GM18502 (cell line): ENCODE data around the gene HOXC11.

Source experiments
- ATAC-seq: cut with Tn5 transposase; IDR thresholded peaks from one replicate; pipeline ENCODE4 v1.9.1; 2021; ENCODE audit warnings: mild to moderate bottlenecking; ENCODE audit not compliant: unreplicated experiment, poor library complexity

The HOXC11 gene

DNA sequence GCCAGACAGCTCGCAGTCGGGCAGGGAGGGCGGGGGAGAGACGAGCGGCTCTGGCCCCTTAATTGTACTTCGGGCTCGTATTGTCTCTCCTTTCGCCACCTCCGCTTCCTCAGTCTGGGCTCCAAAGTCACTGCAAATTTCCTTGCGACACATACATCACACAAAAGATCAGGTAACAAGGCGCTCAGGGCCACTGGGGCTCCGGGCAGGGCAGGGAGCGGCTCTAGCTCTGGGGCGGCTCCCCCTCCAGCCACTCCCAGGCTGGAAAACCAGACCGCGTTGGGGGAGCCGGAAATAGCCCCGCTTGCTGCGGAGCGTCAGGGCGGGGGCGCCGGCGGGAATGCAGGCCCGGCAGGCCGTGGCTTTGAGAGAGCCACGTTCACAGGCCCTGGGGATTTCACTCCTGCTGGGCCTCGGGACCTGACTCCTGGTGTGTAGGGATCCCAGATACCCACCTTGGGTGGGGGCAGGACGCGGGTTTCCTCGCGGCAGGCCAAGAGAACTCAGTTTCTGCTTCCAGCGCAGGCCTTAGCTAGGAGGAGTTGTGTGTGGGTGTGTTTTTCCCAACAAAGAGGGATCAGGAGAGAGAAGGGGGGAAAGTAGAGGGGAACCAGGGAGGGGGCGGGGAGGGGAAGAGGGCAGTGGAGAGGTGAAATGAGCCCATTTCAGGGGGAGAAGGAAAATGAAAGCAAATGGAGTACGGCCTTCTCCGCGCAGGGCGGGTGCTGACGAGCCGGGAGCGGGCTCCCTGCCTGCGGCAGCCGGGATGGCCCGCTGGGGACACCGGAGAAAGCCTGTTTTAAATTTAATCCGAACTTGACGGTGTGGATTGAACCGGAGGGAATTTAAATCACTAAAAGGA, 22.7 kb downstream of the HOXC11 start:
- ATAC-seq, result no peak

DNA sequence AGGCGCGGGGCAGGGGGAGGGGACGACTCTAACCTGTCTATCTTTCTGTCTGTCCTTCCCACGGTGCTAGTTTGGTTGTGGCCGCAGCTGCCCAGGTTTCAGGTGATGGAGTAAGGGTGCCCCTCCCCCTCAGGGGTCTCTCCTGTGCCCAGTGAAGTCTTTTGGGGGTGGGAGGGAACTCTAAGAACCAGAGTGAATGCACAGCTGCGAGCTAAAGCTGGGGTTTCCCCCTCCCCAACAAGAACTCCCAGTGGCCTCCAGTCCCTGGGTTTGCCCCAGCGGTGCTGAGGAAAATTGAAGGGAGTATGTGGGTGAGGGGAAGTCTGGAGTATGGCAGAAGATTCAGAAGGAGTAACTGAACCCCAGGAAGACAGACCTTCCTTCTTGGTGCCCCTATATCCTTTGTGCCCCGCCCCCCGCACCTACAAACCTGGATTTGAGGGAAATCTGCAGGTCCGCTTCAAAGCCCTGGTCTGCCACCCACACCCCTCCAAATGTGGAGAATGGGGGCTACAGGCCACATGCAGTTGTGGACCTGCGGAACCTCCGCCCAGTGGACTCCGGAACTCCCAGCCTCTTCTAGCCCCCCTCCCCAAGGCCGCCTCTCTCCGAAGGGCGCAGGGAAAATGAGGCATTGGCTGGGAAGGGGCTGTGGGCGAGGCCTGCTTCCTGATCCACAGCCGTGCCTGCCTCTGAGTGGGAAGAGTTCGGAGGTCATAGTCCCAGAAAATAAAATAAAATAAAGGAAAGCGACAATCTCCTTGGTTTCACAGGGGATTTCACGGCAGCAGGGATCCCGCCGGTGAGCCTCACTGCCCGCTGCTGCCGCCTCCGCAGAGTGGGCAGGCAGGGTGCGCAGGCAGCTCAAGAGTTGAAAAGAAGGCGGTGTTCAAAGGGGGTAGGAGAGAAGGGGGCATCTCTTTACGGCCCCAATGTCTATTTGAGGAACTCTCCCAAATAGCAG, 23.6 kb downstream of the HOXC11 start:
- ATAC-seq, result no peak

DNA sequence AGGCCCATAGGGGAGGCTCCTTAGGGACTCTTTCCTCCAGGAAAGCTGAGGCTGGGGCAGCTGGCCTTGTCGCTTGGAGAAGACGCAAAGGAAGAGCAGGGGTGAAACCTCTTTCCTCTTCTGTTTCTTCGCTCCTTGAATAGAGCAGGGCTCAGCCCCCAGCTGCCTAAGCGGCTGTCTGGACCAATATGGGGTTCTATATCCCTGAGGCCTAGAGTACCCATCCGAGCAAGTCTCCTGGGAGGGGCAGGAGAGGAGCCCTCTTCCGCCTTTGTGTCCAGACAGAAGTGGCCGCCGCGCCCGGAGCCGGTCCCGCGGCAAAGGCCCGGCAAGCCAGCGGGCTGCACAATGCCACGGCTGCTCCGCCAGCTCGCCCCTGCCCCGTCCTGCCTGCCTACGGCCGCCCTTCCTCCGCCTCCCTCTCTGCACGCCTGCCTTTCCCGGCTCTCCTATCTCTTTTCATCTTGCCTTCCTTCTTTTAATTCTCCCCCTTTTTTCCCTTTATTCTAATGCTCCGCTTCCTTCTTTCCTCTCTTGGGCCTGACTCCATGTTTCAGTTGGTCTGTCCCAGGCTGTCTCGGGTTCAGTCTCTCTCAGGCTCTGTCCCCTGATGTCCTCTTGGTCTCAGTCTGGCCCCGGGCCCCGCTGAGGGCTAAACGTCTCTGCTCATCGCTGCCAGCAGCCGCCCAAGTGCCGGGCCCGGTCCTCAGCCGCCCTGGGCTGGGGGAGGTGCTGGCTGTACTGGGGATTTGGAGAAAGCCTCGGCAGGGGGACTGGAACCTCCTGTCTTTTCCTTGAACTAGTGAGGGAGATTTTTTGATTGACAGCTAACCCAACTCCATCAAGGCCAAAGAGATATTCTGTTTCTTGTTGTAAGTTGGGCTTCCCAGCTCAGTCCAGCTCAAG, 24.5 kb downstream of the HOXC11 start:
- no peak for ATAC-seq

DNA sequence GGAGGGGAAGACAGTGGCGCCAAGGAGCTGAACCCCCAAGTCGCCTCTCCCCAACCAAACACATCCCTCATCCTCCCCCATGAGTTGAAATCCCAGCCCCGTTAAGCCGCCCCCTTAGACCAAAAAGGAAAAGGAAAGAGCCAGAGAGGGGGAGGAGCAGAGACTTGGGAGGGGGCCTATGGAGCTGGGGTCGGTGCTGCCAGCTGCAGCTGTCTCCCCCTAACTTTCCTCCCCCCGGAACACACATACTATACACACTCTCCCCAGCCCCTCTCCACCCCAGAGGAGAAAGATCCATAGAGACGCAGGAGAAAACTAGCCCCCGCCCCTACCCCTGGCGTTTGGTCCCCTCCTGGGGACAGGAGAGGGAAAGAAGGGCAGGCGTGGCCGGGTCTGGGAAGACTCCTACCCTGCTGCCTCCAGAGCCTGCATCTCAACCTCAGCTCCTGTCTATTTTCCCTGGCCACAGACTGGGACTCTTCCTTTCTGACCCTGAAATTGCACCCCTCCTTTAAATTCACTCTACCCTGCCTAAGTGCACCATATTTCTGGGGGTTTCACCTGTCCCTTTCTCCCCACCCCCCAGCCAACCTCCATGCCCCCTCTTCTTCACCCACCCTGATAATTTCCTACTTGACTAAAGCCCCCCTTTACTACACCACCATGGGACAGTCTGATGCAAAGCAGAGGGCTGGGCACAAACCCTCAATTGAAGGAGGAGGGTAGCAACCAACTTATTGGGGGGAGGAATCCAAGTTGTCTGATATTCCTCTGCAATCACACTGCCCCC, 25.4 kb downstream of the HOXC11 start:
- no peak for ATAC-seq

DNA sequence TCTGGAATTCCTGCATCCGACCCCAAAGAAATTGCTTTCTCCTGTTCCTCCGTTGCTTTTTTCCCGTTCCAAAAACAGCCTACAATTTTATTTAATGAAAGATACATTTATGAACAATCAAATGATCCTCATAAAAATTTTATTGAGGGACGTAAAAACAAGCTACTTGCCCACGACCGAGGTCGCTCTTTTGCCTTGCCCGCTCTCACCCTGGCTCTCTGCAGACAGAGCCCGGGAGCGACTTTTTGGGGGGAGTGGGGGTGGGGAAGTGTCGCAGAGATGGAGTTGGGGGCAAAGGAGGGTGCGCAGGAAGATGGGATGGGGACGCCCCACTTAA, 25.9 kb downstream of the HOXC11 start:
- no peak for ATAC-seq

DNA sequence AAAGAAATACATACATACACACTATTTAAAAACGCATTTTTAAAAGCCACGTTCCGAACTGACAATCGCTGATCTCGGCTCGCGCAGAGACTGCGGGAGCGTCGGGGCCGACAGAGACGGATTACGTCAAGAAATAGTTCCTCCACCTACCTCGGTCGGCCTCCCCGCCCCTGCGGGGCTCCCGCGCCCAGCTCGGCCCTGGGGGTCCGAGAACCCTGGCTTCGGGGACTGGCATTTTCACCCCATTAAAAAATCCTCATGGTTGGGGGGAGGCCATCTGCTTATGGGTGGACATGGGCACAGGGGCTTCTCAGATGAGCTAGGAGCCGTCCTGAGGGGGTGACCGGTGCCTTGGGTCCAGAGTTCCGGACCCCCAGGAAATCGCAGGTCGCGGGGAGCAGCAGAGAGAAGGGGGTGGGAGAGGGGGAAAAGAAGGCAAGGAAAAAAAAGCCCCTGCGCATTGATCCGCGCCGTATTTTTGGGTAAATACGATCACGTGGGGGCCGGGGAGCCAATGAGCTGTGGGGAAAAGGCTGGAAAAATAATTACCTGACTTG, 26.7 kb downstream of the HOXC11 start:
- ATAC-seq, result no peak

DNA sequence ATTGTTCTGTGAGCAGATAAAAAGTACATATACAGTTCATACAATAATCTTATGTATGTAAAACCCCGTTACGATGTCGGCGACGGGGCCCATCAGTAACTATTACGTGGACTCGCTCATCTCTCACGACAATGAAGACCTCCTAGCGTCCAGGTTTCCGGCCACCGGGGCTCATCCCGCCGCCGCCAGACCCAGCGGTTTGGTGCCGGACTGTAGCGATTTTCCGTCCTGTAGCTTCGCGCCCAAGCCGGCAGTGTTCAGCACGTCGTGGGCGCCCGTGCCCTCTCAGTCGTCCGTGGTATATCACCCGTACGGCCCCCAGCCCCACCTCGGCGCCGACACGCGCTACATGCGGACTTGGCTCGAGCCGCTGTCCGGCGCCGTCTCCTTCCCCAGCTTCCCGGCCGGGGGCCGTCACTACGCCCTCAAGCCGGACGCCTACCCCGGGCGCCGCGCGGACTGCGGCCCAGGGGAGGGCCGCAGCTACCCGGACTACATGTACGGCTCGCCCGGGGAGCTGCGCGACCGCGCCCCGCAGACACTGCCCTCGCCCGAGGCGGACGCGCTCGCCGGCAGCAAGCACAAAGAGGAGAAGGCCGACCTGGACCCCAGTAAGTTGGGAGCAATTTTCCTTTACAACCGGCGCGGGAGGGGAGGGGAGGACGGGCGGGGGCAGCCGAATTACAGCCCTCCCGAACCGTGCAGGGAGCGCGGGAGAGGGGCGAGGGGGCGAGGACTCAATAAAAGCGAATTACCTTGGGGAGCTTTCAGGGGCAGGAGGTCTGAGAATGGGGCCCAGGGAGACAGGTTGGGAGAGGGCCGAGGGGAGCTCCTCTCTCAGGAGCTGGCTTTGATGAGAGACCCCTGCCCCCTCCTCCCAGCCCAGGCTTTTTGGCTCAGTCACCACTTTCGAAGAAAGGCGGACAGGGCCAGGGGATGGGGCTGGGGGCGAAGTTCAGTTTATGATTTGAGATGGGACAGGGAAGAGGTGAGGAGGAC, 27.5 kb downstream of the HOXC11 start, which contains the start of gene HOXC9:
Gene HOXC9 (plus strand): TSS at position 46 of the 999 bp plus-strand sequence. CDS start 28 bp downstream, at position 74.
- no peak for ATAC-seq

DNA sequence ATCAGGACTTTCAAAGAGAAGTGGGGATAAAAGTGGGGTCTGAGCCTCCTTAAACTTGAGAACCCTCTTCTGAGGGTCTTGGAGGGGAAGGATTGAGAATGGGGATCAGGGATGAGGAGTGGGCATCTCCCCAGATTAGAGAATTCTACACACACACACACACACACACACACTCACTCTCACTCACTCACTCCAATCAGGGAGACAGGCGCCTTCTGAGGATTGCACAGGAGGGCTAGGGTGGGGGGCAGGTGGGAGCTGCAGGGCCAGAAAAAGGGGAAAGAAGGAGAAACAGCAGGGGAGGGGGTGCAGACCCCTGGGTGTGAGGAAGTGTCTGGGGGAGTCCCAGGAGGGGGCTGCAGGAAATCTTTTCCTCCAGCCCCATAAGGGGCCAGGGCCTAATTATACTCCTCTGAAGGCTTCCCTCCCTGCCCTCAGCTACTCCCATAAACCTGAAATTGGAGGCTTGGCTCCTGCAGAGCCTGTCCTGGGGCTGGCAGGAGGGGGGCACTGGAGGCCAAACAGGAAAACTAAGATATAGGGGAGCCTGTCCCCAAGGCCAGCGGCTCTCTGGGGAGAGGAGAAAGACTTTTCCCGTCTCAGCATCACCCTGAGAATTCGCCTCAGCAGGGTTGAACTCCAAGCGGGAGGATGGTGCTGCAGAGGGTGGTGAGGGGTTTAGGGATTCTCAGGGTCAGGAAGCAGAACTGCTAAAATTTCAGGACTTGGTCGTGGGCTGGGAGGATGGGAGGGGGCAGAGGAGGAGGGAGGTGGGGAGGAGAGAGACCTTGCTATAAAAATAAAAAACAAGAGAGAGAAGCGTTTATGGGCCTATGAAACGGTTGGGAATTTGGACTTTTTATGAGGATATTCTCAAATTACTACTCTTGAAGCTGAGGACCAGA, 28.6 kb downstream of the HOXC11 start:
- no peak for ATAC-seq

DNA sequence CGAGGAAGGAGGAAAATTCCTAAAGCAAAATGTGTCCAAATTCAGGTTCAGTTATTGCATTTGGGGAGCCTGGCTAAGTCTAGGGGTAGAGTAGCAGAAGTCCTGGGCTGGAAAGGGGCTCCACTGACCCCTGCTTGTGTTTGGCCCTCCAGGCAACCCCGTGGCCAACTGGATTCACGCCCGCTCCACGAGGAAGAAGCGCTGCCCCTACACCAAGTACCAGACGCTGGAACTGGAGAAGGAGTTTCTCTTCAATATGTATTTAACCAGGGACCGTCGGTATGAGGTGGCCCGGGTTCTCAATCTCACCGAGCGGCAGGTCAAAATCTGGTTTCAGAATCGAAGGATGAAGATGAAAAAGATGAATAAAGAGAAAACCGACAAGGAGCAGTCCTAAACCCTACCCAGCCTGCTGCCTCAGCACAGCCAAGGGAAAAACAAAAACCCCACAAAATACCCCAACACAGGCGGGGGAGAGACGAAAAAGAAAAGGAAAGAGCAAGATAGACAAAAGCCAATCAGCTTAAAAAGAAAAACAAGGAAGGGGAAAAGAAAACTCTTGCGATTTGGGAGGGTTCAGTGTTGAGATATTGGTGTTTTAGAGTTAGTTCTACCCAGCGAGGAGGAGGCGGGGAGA, 29.5 kb downstream of the HOXC11 start:
- ATAC-seq, result no peak

DNA sequence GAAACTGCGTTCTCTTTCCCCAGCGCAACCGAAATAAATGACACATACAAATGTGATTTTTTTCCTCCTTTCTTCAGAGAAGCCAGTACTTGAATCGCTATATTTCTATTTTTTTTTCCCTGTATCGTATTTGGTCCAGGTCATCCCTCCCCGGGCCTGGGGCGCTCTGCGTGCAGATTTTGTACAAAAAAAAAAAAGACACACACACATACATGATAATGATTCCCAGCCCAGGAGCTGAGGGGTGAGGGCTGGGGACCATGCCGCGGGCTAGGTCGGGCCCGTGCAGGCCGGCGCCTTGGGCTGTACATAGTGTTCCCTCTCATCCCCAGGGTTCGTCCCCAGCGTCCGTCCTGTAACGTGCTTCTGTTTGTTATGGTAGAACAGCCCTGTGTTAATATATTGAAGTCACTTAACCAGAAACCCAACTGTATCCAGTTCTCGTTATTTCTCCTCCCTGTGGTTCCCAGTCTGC, 30.0 kb downstream of the HOXC11 start:
- ATAC-seq, result no peak

DNA sequence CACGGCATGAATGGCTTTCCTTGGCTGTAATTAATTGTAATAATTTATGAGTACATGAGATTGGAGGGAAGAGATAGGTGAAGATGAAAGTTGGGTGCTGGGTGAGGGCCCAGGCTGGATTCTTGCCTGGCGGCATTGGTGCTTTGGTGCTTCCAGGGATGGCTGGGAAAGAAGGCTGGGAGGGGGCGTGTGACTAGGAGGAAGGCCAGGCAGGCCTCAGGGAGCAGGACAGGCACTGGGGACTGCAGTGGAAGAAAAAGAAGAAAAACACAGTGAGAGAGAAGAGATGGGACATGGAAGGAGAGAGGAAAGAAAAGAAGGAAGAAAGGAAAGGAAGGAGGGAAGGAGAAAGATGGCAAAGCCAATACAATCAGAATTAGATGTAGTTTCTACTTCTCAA, 30.7 kb downstream of the HOXC11 start:
- no peak for ATAC-seq

DNA sequence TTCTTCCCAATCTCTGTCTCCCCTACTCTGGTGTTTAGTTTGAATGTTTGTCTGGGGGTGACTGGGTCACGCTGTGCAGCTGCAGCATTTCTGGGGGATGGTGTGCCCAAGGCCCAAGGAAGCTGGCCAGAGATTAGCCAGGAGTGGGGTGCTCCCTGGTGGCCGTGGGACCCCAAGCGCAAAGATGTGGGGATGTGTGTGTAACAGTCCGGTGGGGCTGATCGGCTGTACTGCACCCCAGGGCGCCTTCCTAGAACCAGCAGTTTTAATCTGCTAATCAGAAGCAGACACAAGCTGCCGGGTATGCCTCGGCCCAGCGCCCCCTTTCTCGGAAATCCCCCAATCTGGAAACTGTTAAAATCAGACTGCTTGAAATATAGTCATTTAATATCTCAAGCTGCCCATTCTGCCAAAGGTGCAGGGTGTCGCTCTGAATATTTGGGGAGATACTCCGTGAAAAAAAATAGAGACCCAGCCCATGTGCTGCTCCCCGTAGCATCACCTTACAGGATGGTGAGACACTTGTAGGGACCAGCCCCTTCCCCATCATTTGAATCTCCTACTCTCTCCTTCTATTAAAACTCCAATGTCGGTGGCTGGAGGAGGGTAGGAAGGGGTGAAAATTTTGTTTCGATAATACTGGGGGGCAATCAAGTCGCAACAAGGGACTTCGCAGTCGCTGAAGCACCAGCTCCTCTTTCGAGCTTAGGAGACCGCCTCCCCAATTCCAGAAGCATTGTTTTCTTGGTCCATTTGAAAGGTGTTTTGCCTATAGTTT, 31.3 kb downstream of the HOXC11 start:
- no peak for ATAC-seq

DNA sequence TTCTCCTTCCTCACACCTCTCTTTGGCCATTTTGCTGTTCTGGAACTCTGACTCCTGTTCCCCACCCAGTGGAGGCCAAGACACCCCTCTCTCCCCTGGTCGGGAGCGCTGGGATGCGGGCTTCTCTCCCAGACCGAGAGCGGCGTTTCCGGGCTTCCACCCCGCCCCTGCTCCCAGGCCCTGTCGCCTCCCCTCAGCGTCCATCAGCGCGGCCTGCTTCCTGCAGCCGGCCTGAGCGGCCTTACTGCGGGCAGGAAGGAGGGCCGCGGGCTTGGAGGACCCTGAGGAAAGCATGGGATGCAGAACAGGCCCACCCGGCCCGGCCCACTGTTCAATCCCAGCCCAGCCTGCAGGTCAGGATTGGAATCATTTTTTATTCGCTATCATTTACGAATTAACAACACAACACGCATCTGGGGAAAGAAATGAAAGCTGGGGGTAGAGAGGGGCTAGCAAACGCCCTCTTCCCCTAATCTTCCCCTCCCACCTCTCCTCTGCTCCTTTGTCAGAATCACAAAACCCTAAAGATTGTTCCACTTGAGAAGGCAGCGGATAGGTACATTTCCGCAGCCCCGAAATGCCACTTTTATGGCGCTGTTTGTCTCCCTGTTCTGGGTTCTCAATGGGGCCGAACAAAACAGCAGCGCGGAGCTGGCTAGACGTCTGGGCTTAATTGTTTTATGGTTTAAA, 32.1 kb downstream of the HOXC11 start:
- no peak for ATAC-seq

DNA sequence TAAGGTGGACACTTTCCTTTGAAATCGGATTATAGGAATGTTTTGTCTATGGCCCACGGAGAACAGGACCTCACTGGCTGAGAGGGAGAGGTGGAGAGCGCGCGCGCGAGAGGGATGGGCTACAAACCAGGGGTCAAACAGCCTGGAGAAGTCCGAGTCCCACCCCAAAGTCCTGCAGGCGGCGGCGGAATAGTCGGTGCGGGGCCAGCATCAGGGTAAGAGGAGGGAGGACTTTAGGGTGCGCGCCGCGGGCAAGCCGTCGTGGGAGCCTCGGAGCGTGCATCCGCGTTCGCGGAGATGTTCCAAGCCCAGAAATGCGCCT, 32.6 kb downstream of the HOXC11 start:
- no peak for ATAC-seq

DNA sequence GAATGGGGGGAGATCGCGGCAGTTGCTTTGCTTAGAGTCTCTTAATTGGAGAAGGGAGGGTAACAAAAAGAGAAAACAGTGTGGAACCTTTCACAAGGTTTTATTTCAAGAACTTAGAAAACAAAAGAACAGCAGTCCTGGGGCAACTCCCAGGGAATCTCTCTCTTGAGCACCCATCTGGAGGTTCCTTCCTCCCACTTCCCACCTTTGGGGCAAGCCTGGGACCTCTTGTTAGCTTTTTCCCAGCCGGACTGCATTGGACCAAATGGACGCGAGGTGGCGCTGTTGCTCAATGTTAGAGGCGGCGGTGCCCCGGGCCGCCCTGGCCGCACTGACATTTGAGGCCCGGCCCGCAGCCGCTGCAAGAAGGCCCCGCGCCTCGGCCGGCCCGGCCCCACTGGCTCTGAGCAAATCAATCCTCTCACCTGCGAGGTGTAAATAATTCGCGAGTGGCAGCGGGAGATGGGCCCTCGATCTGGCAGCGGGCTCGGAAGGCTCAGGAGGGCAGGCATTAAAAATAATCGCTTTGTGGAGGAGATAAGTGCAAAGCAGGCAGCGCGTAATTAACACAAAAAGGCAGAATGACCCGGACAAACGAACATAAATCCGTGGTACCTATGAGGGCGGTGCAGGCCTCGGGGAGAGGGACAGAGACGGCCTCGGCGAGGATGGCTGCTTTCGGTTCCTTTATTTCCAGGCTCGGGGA, 33.1 kb downstream of the HOXC11 start:
- ATAC-seq, result peak; percentile 61
